ENCODE results near the gene ANKRD36. TPM values are rescaled to one million over a fixed set of nuclear protein-coding genes. Genes with fewer than 3 reads are reported as not detected.
"Not testable (repeated sequence)": the region's sequence is repeated elsewhere in the genome, so short reads cannot be mapped to it uniquely, and the experiment has no call there.

ANKRD36 gene
- 57.3 and 84.2 TPM in 2 replicates for total RNA-seq (2014; rRNA removed; shearing (Covaris generic); ENCODE audit: low replicate concordance)

DNA sequence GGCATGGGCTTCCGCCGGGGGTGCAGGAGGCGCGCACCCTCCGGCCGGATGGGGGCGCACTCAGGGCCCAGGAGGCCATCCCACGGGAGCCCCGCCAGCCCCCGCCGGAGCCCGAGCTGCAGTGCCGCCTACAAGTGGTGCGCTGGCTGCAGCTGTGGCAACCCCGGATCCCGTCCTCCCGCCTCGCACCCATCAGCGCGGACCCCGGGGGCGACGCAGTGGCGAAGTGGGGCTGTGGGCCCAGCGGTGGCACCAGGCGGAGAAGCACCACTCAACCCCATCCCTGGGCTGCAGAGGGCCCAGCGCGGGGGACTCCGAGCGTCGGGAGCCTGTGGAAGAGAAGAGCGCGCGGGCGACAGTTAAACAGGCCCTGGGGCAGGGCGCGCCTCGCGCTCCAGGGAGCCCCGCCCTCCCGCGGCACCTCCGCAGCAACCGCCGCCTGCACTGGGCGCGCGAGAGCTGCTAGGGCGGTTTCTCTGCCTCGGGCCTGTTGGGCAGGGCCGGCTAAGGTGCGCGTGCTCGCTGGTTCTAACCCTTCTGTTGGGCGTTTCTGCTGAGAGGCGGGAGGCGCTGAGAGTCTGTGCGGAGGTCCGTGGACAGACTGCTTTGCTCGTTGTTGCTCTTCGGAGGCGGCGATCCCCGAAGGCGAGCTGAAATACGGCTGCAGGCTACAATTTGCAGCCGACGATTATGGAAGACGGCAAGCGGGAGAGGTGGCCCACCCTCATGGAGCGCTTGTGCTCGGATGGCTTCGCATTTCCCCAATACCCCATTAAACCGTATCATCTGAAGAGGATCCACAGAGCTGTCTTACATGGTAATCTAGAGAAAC lies at the start of gene ANKRD36:
Gene ANKRD36 (plus strand): TSS at position 104 of the 832 bp plus-strand sequence. CDS start 587 bp downstream, at position 691.
- H3K36me3 ChIP-seq (ENCODE audit: insufficient read depth, low read length); H3K9me2 ChIP-seq (replicated peaks; ENCODE audit: insufficient read depth, low read length); H3K4me1 ChIP-seq (ENCODE audit: low read length); H3K27me3 ChIP-seq (ENCODE audit: low read length); H4K20me1 ChIP-seq (ENCODE audit: insufficient read depth, low read depth, low read length); H3K79me2 ChIP-seq (ENCODE audit: low read length); H3K9me3 ChIP-seq (ENCODE audit: low read length): not testable (repeated sequence)
- peak; percentile 96 for DNase-seq
- peak within 1 kb of the TSS; percentile 77 for H3K27ac ChIP-seq (ENCODE audit: low read length)
- H3K4me3 ChIP-seq (ENCODE audit: low read length), result peak within 1 kb of the TSS; percentile 73
- H2AFZ ChIP-seq (ENCODE audit: low read length), result peak within 1 kb of the TSS; percentile 93
- H3K9ac ChIP-seq (ENCODE audit: low read length), result peak within 1 kb of the TSS; percentile 80
- H3K4me2 ChIP-seq (ENCODE audit: low read depth, low read length, poor library complexity, severe bottlenecking), result peak within 1 kb of the TSS; percentile 89

DNA sequence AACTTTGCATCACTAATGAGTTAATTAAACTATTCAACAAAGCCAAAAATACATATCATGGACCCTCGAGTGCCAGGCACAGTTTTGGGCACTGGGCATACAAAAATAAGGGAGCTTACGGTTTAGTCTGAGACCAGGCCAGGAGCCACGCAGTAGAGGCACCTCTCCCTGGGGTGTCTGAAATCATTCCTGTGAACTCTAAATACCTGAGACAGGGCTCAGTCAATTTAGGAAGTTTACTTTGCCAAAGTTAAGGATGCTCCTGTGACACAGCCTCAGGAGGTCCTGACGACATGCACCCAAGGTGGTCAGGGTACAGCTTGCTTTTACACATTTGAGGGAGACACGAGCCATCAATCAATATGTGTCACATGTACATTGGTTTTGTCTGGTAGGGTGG lies 46.9 kb upstream of the ANKRD36 start:
- H3K36me3 ChIP-seq (ENCODE audit: insufficient read depth, low read length); H3K9me3 ChIP-seq (ENCODE audit: low read length); H2AFZ ChIP-seq (ENCODE audit: low read length); H4K20me1 ChIP-seq (ENCODE audit: insufficient read depth, low read depth, low read length); DNase-seq; H3K79me2 ChIP-seq (ENCODE audit: low read length); H3K27me3 ChIP-seq (ENCODE audit: low read length); H3K27ac ChIP-seq (ENCODE audit: low read length); H3K4me3 ChIP-seq (ENCODE audit: low read length); H3K9ac ChIP-seq (ENCODE audit: low read length); H3K4me2 ChIP-seq (ENCODE audit: low read depth, low read length, poor library complexity, severe bottlenecking); H3K9me2 ChIP-seq (replicated peaks; ENCODE audit: insufficient read depth, low read length): not testable (repeated sequence)
- H3K4me1 ChIP-seq (ENCODE audit: low read length), result peaks cover 10% of the 10 kb centered on the region

DNA sequence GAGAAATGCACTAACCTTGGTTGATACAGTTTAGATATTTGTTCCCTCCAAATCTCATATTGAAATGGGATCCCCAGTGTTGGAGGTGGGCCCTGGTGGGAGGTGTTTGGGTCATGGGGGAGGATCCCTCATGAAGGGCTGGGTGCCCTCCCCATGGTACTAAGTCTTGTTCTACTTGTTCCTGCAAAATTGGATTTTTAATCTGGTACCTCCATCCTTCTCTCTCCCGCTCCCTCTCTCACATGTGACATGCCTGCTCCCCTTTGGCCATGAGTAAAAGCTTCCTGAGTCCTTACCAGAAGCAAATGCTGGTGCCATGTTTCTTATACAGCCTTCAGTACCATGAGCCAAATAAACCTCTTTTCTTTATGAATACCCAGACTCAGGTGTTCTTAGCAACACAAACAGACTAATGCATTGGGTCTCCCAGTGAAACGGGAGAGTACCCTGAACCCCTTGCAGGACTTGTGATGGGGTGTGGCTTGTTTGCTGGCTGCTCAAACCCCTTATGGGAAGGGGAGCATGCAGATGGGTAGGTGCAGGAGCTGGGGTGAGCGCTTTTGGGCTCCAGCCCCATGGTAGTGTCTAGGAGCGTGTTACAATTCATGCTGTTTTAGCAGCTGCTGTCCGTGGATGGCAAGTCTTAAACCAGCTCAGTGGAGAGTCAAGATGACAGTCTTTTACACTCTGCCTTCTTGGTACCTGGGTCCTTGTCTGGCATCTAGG lies 45.5 kb upstream of the ANKRD36 start:
- H3K27ac ChIP-seq (ENCODE audit: low read length), result no peak overlapping the region
- H3K4me2 ChIP-seq (ENCODE audit: low read depth, low read length, poor library complexity, severe bottlenecking), result no peak overlapping the region
- no peak overlapping the region for H2AFZ ChIP-seq (ENCODE audit: low read length)
- no peaks in the 10 kb centered on the region for H3K27me3 ChIP-seq (ENCODE audit: low read length)
- no peak overlapping the region for H3K4me3 ChIP-seq (ENCODE audit: low read length)
- DNase-seq, result peak; percentile 38
- H3K9me2 ChIP-seq (replicated peaks; ENCODE audit: insufficient read depth, low read length), result no peaks in the 10 kb centered on the region
- no peak overlapping the region for H3K9ac ChIP-seq (ENCODE audit: low read length)
- H3K9me3 ChIP-seq (ENCODE audit: low read length), result no peaks in the 10 kb centered on the region
- H3K4me1 ChIP-seq (ENCODE audit: low read length), result peaks cover 10% of the 10 kb centered on the region
- H3K36me3 ChIP-seq (ENCODE audit: insufficient read depth, low read length), result no peaks in the 10 kb centered on the region
- no peaks in the 10 kb centered on the region for H4K20me1 ChIP-seq (ENCODE audit: insufficient read depth, low read depth, low read length)
- no peaks in the 10 kb centered on the region for H3K79me2 ChIP-seq (ENCODE audit: low read length)

DNA sequence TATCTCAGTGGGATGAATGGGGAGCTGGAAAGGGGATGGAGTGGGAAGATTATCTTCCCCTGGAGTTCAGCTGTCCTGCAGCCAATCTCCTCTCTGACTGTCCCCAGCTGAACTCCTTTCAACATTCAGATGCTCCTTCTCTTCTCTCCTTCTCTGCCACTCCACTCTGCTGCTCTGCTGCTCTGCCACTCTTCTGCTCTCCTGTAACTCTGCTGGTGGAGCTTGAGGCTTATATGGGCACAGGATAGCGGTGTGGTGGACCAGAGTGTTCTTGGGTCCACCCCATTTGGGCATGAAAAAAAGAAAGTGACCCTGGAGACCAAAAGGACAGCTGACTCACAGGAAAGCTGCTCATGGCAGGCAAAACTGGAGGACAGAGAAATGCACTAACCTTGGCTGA lies 44.9 kb upstream of the ANKRD36 start:
- Histone ChIP-seq H3K36me3 (ENCODE audit: insufficient read depth, low read length) (no peaks in the 10 kb centered on the region), H3K4me3 (ENCODE audit: low read length) (no peak overlapping the region), H3K79me2 (ENCODE audit: low read length) (no peaks in the 10 kb centered on the region), H3K4me1 (ENCODE audit: low read length) (peaks cover 10% of the 10 kb centered on the region), H2AFZ (ENCODE audit: low read length) (no peak overlapping the region), H3K4me2 (ENCODE audit: low read depth, low read length, poor library complexity, severe bottlenecking) (no peak overlapping the region), H3K27me3 (ENCODE audit: low read length) (no peaks in the 10 kb centered on the region), H3K9me2 (replicated peaks; ENCODE audit: insufficient read depth, low read length) (no peaks in the 10 kb centered on the region), H3K9me3 (ENCODE audit: low read length) (no peaks in the 10 kb centered on the region), H3K27ac (ENCODE audit: low read length) (no peak overlapping the region), H4K20me1 (ENCODE audit: insufficient read depth, low read depth, low read length) (no peaks in the 10 kb centered on the region), H3K9ac (ENCODE audit: low read length) (no peak overlapping the region)
- no peak for DNase-seq

DNA sequence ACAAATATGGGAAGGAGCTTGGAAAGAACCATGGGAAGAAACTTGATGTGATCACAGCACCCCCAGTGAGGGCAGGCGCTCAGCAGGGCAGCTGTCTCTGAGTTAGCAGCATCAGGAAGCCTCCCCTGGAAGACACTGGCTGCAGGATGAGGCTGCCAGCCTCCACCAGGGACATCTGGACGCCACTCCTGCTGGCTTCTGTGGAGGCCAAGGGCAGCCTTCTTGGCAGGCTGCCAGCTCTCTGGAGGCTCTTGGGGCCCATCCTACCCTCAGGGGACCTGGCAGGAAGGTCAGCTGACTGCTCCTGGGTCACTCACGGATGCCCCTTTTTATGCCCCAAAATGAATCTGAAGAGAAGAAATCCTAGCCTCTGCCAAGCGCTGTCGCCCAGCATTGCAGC lies 44.2 kb upstream of the ANKRD36 start:
- DNase-seq; H3K9ac ChIP-seq (ENCODE audit: low read length); H4K20me1 ChIP-seq (ENCODE audit: insufficient read depth, low read depth, low read length); H3K36me3 ChIP-seq (ENCODE audit: insufficient read depth, low read length); H3K27ac ChIP-seq (ENCODE audit: low read length); H3K9me2 ChIP-seq (replicated peaks; ENCODE audit: insufficient read depth, low read length); H3K4me3 ChIP-seq (ENCODE audit: low read length); H3K79me2 ChIP-seq (ENCODE audit: low read length); H3K9me3 ChIP-seq (ENCODE audit: low read length); H3K27me3 ChIP-seq (ENCODE audit: low read length); H2AFZ ChIP-seq (ENCODE audit: low read length); H3K4me2 ChIP-seq (ENCODE audit: low read depth, low read length, poor library complexity, severe bottlenecking): not testable (repeated sequence)
- H3K4me1 ChIP-seq (ENCODE audit: low read length), result peaks cover 10% of the 10 kb centered on the region

DNA sequence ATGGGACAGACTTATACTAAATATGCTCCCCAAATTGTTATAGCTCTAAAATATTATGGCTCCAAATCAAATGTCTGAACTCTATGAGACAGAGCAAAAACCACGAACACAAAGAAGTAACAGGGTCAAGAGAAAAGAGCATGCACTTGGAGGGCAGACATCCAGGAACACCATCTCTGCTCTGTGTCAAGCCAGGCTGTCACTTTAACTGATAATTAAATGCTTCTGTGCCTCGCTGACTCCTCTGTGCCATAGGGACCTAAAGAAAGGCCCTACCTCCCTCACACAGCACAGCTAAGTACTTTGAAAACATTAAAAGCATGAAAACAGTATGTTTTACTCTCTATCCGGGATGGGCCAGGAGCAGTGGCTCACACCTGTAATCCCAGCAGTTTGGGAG lies 42.0 kb upstream of the ANKRD36 start:
- H4K20me1 ChIP-seq (ENCODE audit: insufficient read depth, low read depth, low read length); H3K27me3 ChIP-seq (ENCODE audit: low read length); H3K9me2 ChIP-seq (replicated peaks; ENCODE audit: insufficient read depth, low read length); H3K9ac ChIP-seq (ENCODE audit: low read length); DNase-seq; H3K9me3 ChIP-seq (ENCODE audit: low read length); H3K4me2 ChIP-seq (ENCODE audit: low read depth, low read length, poor library complexity, severe bottlenecking); H3K27ac ChIP-seq (ENCODE audit: low read length); H3K36me3 ChIP-seq (ENCODE audit: insufficient read depth, low read length); H3K79me2 ChIP-seq (ENCODE audit: low read length); H2AFZ ChIP-seq (ENCODE audit: low read length); H3K4me3 ChIP-seq (ENCODE audit: low read length): not testable (repeated sequence)
- H3K4me1 ChIP-seq (ENCODE audit: low read length), result peaks cover 10% of the 10 kb centered on the region

DNA sequence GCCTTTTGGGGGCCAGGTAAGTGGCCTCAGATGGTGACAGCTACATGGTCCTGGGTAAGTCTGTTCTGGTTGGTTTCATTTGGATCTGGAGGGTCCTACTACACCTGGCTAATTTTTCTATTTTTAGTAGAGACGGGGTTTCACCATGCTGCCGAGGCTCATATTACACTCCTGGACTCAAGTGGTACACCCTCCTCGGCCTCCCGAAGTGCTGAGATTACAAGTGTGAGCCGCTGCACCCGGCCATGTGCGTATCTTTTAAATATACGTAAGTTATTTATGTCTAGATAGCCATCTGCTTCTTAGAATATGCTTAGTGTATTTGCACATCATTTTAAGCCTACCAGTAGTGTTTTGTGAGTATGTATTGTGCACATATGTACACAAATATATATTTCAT lies 35.7 kb upstream of the ANKRD36 start:
- H3K79me2 ChIP-seq (ENCODE audit: low read length); H3K9ac ChIP-seq (ENCODE audit: low read length); H2AFZ ChIP-seq (ENCODE audit: low read length); H3K27me3 ChIP-seq (ENCODE audit: low read length); H3K9me2 ChIP-seq (replicated peaks; ENCODE audit: insufficient read depth, low read length); DNase-seq; H3K4me1 ChIP-seq (ENCODE audit: low read length); H3K4me2 ChIP-seq (ENCODE audit: low read depth, low read length, poor library complexity, severe bottlenecking); H4K20me1 ChIP-seq (ENCODE audit: insufficient read depth, low read depth, low read length); H3K4me3 ChIP-seq (ENCODE audit: low read length); H3K9me3 ChIP-seq (ENCODE audit: low read length); H3K36me3 ChIP-seq (ENCODE audit: insufficient read depth, low read length); H3K27ac ChIP-seq (ENCODE audit: low read length): not testable (repeated sequence)

DNA sequence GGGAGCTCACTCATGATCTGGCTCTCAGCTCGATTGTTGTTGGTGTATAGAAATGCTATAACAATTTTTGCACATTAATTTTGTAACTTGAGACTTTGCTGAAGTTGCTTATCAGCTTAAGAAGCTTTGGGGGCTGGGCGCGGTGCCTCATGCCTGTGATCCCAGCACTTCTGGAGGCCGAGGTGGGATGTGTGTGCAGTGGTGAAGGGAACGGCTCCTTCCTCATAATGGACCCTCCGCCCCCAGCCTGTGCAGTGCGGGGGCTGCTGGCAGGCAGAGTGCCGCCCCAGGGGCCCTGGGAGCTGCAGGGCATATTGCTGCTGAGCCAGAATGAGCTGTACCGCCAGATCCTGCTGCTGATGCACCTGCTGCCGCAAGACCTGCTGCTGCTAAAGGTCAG lies 32.1 kb upstream of the ANKRD36 start:
- H3K9ac ChIP-seq (ENCODE audit: low read length); H2AFZ ChIP-seq (ENCODE audit: low read length); H3K4me1 ChIP-seq (ENCODE audit: low read length); H3K4me3 ChIP-seq (ENCODE audit: low read length); H3K27me3 ChIP-seq (ENCODE audit: low read length); H3K4me2 ChIP-seq (ENCODE audit: low read depth, low read length, poor library complexity, severe bottlenecking); H3K36me3 ChIP-seq (ENCODE audit: insufficient read depth, low read length); H3K79me2 ChIP-seq (ENCODE audit: low read length); H3K9me2 ChIP-seq (replicated peaks; ENCODE audit: insufficient read depth, low read length); DNase-seq; H4K20me1 ChIP-seq (ENCODE audit: insufficient read depth, low read depth, low read length); H3K27ac ChIP-seq (ENCODE audit: low read length); H3K9me3 ChIP-seq (ENCODE audit: low read length): not testable (repeated sequence)
